Smooth muscle cell (in vitro differentiated cells): Measurements from ENCODE around the gene NFATC1. TPM values are rescaled to one million over a fixed set of nuclear protein-coding genes. Genes with fewer than 3 reads are reported as not detected.

Source experiments
- DNase-seq: peaks from one replicate; lab custom pipeline; 2025; ENCODE audit not compliant: unreplicated experiment; lab: John Stamatoyannopoulos, UW
- H2AFZ ChIP-seq: fragments of 200-600 bp; sonication (generic); 2 replicates; pipeline ENCODE4 v1.6.0; 2016; ENCODE audit warnings: antibody characterized with exemption, low read depth, mild to moderate bottlenecking
- H3F3A ChIP-seq: fragments of 200-600 bp; sonication (generic); 2 replicates; pipeline ENCODE4 v1.6.0; 2017; ENCODE audit warnings: antibody characterized with exemption, low read depth
- H3K27ac ChIP-seq: fragments of 200-600 bp; sonication (generic); 2 replicates; pipeline ENCODE4 v1.5.1; 2016; ENCODE audit warnings: low read depth, mild to moderate bottlenecking
- H3K27me3 ChIP-seq: fragments of 200-600 bp; sonication (generic); 2 replicates; pipeline ENCODE4 v1.6.1; 2016; ENCODE audit warnings: low read depth, mild to moderate bottlenecking
- H3K36me3 ChIP-seq: fragments of 200-600 bp; sonication (generic); 2 replicates; pipeline ENCODE4 v1.5.1; 2016; ENCODE audit warnings: low read depth
- H3K4me1 ChIP-seq: fragments of 200-600 bp; sonication (generic); 2 replicates; pipeline ENCODE4 v1.5.1; 2016; ENCODE audit warnings: low read depth
- H3K4me2 ChIP-seq: fragments of 200-600 bp; sonication (generic); 2 replicates; pipeline ENCODE4 v1.6.0; 2016; ENCODE audit warnings: mild to moderate bottlenecking
- H3K4me3 ChIP-seq: fragments of 200-600 bp; sonication (generic); 2 replicates; pipeline ENCODE4 v1.5.1; 2016; ENCODE audit warnings: mild to moderate bottlenecking
- H3K79me2 ChIP-seq: fragments of 200-600 bp; sonication (generic); 2 replicates; pipeline ENCODE4 v1.6.0; 2016; ENCODE audit warnings: low read depth, mild to moderate bottlenecking
- H3K9ac ChIP-seq: fragments of 200-600 bp; sonication (generic); 2 replicates; pipeline ENCODE4 v1.6.0; 2016; ENCODE audit warnings: low read depth
- H3K9me3 ChIP-seq: fragments of 200-600 bp; sonication (generic); replicated peaks from 2 replicates; pipeline ENCODE4 v1.5.1; 2016; ENCODE audit warnings: low read depth
- H4K20me1 ChIP-seq: fragments of 200-600 bp; sonication (generic); 2 replicates; pipeline ENCODE4 v1.6.0; 2016; ENCODE audit warnings: low read depth
- CTCF ChIP-seq: fragments of 200-600 bp; sonication (generic); IDR thresholded peaks from 2 replicates; pipeline ENCODE4 v1.5.1; 2017; ENCODE audit warnings: borderline replicate concordance, mild to moderate bottlenecking, antibody characterized with exemption; ENCODE audit not compliant: insufficient read depth, poor library complexity, severe bottlenecking
- WGBS: methylation state at CpG from one replicate; pipeline ENCODE4 v1.1.7; 2016; ENCODE audit warnings: low lambda C conversion rate; 5-methylcytosine and 5-hydroxymethylcytosine counted together
- polyA plus RNA-seq: library from polyadenylated mRNA; unstranded; fragments of >200 nt; fragmentation: Nextera tagmentation; extraction: Ambion mirVana; gene quantifications from 2 replicates; pipeline ENCODE4 v1.2.1, GENCODE V29; 2016
- total RNA-seq: library from RNA; depleted of rRNA; stranded (reverse); fragments of >200 nt; gene quantifications from 2 replicates; pipeline ENCODE4 v1.2.3, GENCODE V29; 2014

NFATC1 gene
- total and polyA plus RNA-seq, 2 experiments from 2014 or later = 13.1 to 19.2 TPM

DNA sequence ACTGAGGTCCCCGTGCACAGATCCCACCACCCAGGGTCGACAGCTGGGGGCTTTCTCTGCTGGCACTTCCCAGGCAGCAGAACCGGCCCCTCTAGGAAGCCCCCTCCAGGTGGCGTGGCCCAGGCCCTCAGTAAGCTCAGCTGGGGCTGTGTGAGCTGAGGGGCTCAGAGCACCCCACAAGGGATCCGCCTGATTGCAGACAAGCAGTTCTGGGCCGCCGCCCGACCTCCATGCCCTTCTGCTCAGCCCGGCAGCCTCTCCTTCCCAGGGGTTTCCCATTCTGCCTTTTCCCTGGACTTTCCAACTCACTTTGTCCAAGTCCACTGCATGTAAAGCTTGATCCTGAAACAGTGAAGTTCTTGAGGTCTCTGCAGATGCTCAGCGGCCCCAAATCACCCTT, 76.4 kb downstream of the NFATC1 start:
- H3F3A ChIP-seq = no peaks in the 10 kb centered on the region
- no peaks in the 10 kb centered on the region for H3K27me3 ChIP-seq
- H3K4me3 ChIP-seq = no peak overlapping the region
- no peaks in the 10 kb centered on the region for H4K20me1 ChIP-seq
- H3K79me2 ChIP-seq = no peaks in the 10 kb centered on the region
- no peak overlapping the region for H3K9ac ChIP-seq
- no peaks in the 10 kb centered on the region for H3K9me3 ChIP-seq
- no peaks in the 10 kb centered on the region for H3K36me3 ChIP-seq
- H3K4me2 ChIP-seq = no peak overlapping the region
- H3K4me1 ChIP-seq = no peaks in the 10 kb centered on the region
- WGBS = 98% methylated on average over 10 of the region's 10 CpGs
- H3K27ac ChIP-seq = no peak overlapping the region
- no peak overlapping the region for H2AFZ ChIP-seq
- TF ChIP-seq CTCF = no peak
- no peak for DNase-seq

- no peaks in the 10 kb centered on the region for H3K36me3 ChIP-seq
- DNase-seq = no peak
- H3K4me1 ChIP-seq = no peaks in the 10 kb centered on the region
- H3K9ac ChIP-seq = no peak overlapping the region
- no peak overlapping the region for H3K4me3 ChIP-seq
- no peaks in the 10 kb centered on the region for H3K9me3 ChIP-seq
- WGBS = 92% methylated on average over 13 of the region's 13 CpGs
- H2AFZ ChIP-seq = no peak overlapping the region
- no peak for TF ChIP-seq CTCF
- no peaks in the 10 kb centered on the region for H3K79me2 ChIP-seq
- no peak overlapping the region for H3K4me2 ChIP-seq
- no peaks in the 10 kb centered on the region for H3F3A ChIP-seq
- no peaks in the 10 kb centered on the region for H3K27me3 ChIP-seq
- H4K20me1 ChIP-seq = no peaks in the 10 kb centered on the region
- no peak overlapping the region for H3K27ac ChIP-seq
These were observed 77.2 kb downstream of the NFATC1 start for GRCh38 chr18:79472946-79473345.

- 96% methylated on average over 54 of the region's 54 CpGs for WGBS
- H3F3A ChIP-seq = no peaks in the 10 kb centered on the region
- H4K20me1 ChIP-seq = no peaks in the 10 kb centered on the region
- no peak overlapping the region for H3K4me3 ChIP-seq
- no peak for TF ChIP-seq CTCF
- H3K4me2 ChIP-seq = no peak overlapping the region
- H3K9ac ChIP-seq = no peak overlapping the region
- no peak overlapping the region for H3K27ac ChIP-seq
- no peaks in the 10 kb centered on the region for H3K36me3 ChIP-seq
- no peaks in the 10 kb centered on the region for H3K4me1 ChIP-seq
- no peaks in the 10 kb centered on the region for H3K27me3 ChIP-seq
- no peak overlapping the region for H2AFZ ChIP-seq
- no peaks in the 10 kb centered on the region for H3K9me3 ChIP-seq
- no peaks in the 10 kb centered on the region for H3K79me2 ChIP-seq
- DNase-seq = no peak
These were observed 80.5 kb downstream of the NFATC1 start for GRCh38 chr18:79476031-79476917.
